Iris pigment epithelial cell (primary cell): ENCODE measurements around the gene LIN9.
"Not testable (repeated sequence)": the region's sequence is repeated elsewhere in the genome, so short reads cannot be mapped to it uniquely, and the experiment has no call there.

ENCODE experiments used
- DNase-seq: peaks from one replicate; pipeline ENCODE4 v3.0.0-alpha.2; 2011; ENCODE audit warnings: low read depth

The LIN9 gene

GRCh38 chr1:226272233-226272902 lies 36.6 kb downstream of the LIN9 start:
- not testable (repeated sequence) for DNase-seq

DNA sequence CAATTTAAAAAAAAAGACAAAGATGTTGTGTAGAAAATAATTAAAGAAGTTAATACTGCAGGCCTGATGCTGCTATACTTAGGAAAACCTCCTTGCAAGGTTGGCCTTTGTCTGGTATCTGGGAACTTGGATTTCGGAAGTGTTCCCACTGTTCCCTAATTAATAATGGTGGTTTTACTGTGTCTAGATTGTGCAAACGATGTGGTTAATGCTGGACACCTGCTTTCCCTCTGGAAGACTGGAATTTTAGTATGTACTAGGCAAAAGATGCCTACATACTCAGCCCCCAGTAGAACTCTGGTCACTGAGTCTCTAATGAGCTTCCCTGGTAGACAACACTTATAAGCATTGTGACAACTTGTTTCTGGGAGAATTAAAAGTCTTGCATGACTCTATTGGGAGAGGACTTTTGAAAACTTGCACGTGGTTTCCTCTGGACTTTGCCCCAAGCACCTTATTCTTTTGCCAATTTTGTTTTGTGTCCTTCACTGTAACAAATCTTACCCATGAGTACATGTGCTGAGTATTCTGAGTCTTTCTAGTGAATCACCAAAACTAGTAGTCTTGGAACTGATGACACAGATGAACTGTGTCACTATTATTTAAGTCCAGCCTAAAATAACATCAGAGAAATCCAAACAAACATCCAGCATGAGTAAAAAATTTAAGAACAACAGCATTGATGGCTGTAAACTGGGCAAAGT lies 40.4 kb downstream of the LIN9 start:
- peak; percentile 59 for DNase-seq

- no peak for DNase-seq
These were observed 47.1 kb downstream of the LIN9 start for GRCh38 chr1:226261818-226262217.

DNA sequence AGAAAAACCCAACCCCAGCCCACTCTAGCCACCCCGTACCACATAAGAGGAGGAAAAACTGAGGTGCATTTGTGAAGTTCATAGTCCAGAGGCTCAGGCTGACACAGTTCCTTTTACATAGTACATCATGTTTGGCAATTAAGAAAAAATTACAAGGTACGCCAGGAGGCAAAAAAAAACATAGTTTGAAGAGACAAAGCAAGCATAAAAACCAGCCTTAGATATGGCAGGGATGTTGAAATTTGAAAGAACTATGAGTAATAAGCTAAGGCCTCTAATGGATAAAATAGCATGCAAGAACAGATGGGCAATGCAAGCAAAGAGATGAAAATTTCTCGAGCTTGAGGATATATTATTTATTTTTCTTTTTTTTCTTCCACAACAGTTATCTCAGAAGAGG lies 53.6 kb downstream of the LIN9 start:
- peak; percentile 55 for DNase-seq

- DNase-seq: no peak
These were observed 55.0 kb downstream of the LIN9 start for GRCh38 chr1:226253933-226254332.

DNA sequence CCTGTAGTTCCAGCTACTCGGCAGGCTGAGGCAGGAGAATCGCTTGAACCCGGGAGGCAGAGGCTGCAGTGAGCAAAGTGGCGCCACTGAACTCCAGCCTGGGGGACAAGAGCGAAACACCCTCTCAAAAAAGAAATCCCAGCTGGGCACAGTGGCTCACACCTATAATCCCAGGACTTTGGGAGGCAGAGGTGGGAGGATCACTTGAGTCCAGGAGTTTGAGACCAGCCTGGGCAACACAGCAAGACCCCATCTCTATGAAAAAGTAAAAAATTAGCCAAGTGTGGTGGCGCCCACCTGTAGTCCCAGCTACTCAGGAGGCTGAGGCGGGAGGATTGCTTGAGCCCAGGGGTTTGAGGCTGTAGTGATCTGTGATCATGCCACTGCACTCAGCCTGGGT lies 56.1 kb downstream of the LIN9 start:
- DNase-seq: not testable (repeated sequence)

DNA sequence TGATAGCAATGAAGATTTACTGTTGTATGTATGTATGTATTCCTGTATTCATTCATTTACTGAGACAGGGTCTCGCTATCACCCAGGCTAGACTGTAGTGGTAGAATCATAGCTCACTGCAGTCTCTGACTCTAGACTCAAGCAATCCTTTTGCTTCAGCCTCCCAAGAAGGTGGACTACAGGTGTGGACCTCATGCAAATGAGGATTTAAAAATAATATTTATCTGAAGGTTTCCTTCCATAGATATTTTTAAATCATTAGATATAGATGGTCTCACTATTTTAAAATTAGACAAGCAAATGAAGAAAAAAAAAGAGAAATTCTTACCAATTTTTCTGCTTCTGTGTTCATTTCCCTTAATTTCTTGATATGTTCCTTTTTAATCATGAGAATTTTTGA lies 58.5 kb downstream of the LIN9 start:
- DNase-seq: no peak

DNA sequence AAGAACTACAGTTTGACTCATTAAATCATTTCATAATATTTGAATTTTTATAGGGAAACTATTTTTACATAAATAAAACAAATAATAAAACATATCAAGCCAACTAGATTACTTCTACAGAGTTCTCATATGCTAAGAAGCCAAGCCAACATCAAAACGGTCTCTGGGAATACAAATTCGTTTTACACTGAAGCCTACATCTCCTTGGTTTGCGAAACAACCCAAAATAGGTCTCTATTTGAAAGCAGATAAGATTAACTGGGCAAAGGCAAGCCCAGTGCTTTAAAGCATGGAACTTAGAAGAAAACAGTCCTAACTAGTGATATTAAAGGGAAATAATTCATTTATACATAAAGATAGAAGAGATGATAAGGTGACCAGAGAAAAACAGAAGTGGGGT lies 60.2 kb downstream of the LIN9 start:
- DNase-seq: no peak

- DNase-seq: peak; percentile 67
These were observed 60.9 kb downstream of the LIN9 start for GRCh38 chr1:226248091-226248490.

DNA sequence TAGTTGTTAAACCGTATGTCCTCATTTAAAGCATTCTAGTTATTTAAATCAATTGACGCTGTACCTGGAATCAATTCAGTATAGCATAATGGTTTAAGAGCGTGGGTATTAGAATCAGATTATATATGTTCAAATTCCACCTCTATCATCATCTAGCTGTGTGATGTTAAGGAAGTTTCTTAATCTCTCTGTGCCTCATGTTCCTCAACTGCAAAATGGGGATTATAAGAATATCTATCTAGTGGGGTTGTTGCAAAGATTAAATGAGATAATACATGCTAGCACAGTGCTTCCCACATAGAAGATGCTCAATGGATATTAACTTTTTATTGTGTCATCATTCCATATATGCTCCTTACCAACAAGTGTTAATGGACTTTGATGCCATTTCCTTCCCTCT lies 69.5 kb downstream of the LIN9 start:
- no peak for DNase-seq

DNA sequence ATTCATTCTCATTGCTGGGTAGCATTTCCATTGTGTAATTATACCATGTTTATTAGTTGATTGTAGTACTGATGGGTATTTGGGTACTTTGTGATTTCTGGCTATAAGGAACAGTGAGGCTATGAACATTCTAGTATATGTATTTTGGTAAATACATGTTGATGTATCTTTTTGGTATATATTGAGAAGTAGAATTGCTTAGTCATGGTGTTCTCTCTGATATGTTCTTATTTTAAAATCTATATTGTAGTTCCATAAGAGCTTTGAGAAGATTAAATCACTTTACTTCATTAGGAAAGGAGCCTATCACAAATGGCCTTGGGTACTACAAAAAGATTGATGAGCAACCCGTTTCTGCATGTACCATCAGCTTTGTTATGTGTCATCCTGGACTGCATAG lies 72.1 kb downstream of the LIN9 start:
- DNase-seq: no peak

DNA sequence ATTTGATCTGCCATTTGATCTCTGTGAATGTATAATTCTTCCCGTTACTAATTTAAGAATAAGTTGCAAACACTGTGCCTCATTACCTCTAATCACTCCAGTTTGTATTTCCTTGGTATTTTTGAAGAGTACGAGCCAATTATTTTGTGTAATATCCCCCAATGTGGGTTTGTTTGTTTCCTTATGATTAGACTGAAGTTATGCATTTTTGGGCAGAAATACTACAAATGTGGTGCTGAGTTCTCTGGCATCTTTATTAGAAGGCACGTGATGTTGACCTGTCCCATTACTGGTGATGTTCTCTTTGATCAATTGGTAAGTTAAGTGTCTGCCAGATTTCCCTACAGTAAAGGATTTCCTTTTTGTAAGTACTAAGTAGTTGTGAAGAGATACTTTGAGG lies 75.2 kb downstream of the LIN9 start:
- no peak for DNase-seq

DNA sequence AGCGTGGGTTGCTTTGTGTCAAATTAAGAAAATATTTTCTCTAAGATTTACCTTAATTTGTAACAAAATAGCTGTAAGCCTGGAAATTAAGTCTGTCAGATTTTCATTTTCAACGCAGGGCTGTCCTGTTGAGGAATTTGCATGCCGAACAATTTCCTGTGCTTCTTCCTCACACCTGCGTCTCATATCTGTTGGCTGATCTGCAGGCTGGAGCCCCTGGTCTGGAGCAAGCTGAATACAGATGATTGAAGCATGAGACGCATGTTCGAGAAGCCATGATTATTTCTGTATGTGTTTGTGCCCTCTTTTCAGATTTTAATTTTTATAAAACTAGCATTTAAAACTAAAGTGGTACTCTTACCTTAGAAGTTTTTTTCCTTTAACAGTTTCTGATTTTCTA lies 75.7 kb downstream of the LIN9 start:
- no peak for DNase-seq

- no peak for DNase-seq
These were observed 82.4 kb downstream of the LIN9 start for GRCh38 chr1:226226601-226227000.

- DNase-seq: peak; percentile 20
These were observed 85.1 kb downstream of the LIN9 start for GRCh38 chr1:226223786-226224244.

- DNase-seq: no peak
These were observed 85.7 kb downstream of the LIN9 start, which contains the start of gene MIXL1 for GRCh38 chr1:226223157-226223785. TSS of gene MIXL1 (plus strand) at chr1:226223664. CDS start at chr1:226223682, 18 bp downstream.

- no peak for DNase-seq
These were observed 86.3 kb downstream of the LIN9 start for GRCh38 chr1:226222686-226223085.

DNA sequence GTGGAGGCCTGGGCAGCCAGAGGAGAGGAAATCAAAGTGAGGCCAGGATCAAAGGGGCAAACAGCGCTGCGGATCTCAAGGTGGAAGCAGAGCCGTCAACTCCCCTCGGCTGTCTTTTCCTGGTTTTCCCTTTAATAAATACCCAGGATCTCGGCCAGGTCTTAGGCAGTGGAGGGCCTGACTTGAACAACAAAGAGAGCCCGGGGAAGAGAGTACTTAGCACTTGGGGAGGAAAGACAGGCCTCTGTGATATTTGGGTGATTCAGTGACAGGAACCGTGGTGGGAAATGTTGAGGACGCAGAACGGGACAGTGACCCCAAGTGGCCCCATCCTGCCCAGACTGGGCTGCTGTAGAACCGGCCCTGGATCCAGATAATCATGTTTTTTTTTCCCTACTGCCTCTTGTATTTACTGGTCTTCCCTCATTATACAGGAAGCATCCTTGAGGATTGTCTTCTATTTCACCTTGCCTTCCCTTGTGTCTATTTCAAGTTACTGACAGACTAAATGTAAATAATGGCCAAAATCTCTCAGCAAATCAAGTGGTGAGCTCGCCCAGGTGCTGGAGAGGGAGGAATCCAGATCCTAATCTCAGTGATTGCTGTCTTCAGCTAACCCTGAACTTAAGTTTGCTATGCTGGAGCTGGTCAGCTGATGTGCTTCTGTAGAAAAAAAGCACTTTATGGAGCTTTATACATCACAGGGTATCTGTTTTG lies 88.3 kb downstream of the LIN9 start:
- no peak for DNase-seq

GRCh38 chr1:226217273-226217672 lies 91.7 kb downstream of the LIN9 start:
- DNase-seq: peak; percentile 25

DNA sequence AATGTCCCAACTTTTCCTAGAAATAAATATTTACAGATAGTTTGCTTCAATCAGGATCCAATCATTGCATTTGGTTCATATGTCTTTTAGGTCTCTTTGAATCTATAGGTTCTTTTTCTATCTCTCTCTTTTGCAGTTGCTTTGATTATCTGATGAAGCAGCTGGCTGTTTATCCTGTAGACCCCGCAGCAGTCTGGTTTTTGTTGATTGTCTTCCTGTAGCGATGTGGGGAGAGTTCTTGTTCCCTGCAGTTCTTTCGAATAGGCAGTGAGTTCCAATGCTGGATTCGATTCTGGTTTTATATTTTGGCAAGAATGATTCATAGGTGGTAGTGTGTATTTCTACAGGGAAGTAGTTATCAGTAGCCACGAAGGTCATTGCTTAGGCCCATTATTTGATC lies 92.9 kb downstream of the LIN9 start:
- no peak for DNase-seq

DNA sequence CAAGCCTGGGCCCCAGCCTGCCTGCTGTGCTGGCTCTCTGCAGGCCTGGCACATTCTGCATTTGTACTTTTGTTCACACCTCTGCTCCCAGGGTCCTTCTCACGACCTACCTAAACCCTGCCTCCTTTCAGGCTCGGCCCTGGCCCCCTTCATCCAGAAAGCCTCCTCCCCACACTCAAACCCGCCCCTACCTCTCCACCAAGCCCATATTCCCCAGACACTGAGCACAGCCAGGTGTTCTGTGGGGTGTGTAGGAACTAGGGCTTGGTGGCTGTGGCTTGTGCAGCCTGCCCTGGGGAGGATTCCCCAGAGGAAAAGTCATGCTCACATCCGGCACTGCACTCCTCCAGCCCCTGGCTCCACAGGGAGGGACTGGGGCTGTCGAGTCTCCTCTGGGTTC lies 93.7 kb downstream of the LIN9 start:
- DNase-seq: no peak

DNA sequence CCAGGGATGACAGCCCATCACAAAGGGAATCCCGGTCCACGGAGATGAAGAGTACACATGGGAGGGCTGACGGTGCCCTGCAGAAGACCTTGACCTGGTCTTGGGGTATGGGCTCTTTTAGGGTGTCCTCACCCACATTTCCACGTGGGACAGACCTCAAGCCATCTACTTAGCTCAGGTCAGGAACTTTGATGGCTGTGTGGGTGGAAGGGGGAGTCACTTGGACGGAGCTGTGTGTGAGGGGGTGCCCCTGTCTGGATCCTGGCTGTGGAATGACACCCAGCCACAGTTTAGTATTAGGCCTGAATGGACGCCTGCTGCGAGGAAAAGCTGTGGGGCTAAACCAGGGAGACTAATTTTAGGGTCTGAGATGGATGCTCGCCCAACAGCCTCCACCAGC lies 96.4 kb downstream of the LIN9 start:
- DNase-seq: no peak
